ENCODE data around the gene KDM2A.
A peak's percentile ranks its signal among the peaks of the same experiment; 100 is the strongest.

Gene KDM2A

DNA sequence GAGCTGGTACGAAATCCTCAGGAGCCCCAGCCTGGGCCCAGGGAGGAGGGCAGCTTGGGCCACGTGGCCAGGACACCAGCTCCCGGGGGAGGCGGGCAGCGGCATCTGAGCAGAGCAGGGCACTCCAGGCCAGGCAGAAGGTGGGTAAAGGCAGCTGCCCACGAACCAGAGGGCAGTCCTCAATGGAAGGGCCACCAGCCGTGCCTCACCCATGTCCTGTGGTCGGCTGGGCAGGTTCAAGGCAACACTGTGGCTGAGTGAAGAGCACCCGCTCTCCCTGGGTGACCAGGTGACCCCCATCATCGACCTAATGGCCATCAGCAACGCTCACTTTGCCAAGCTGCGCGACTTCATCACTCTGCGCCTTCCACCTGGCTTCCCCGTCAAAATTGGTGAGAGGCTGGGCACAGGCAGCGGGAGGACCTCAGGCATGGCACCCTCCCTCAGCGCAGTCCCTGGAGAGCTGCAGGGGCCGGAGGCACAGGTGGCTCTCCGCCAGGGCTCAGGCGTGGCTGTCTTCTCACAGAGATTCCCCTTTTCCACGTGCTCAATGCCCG is 181.8 kb downstream of the KDM2A start:
- no peaks in the 10 kb centered on the region for H3K27me3 ChIP-seq (replicated peaks)
- H3K4me3 ChIP-seq (ENCODE audit: low read depth, low read length), result no peak overlapping the region
- in situ Hi-C loops (cut with HindIII; ENCODE audit: low pct_ligation_motif_present, low sequenced_read_pairs), result no loop called here
- peaks cover 48% of the 10 kb centered on the region for H3K36me3 ChIP-seq (replicated peaks)
- no peak for DNase-seq
- TF ChIP-seq, protein P1, sequence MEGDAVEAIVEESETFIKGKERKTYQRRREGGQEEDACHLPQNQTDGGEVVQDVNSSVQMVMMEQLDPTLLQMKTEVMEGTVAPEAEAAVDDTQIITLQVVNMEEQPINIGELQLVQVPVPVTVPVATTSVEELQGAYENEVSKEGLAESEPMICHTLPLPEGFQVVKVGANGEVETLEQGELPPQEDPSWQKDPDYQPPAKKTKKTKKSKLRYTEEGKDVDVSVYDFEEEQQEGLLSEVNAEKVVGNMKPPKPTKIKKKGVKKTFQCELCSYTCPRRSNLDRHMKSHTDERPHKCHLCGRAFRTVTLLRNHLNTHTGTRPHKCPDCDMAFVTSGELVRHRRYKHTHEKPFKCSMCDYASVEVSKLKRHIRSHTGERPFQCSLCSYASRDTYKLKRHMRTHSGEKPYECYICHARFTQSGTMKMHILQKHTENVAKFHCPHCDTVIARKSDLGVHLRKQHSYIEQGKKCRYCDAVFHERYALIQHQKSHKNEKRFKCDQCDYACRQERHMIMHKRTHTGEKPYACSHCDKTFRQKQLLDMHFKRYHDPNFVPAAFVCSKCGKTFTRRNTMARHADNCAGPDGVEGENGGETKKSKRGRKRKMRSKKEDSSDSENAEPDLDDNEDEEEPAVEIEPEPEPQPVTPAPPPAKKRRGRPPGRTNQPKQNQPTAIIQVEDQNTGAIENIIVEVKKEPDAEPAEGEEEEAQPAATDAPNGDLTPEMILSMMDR (IDR thresholded peaks at IDR 0.05; ENCODE audit: low read depth, low read length, missing control alignments), result no peak
- no peak overlapping the region for H3K27ac ChIP-seq

GRCh38 chr11:67301313-67301921 is 182.4 kb downstream of the KDM2A start:
- Histone ChIP-seq H3K27me3 (replicated peaks) (no peaks in the 10 kb centered on the region), H3K36me3 (replicated peaks) (peaks cover 43% of the 10 kb centered on the region), H3K4me3 (ENCODE audit: low read depth, low read length) (no peak overlapping the region), H3K27ac (no peak overlapping the region)
- TF ChIP-seq, protein P1 (IDR thresholded peaks at IDR 0.05; ENCODE audit: low read depth, low read length, missing control alignments), result no peak
- DNase-seq, result no peak
- in situ Hi-C loops (cut with HindIII; ENCODE audit: low pct_ligation_motif_present, low sequenced_read_pairs), result no loop called here

GRCh38 chr11:67301951-67302516 is 183.0 kb downstream of the KDM2A start:
- in situ Hi-C loops (cut with HindIII; ENCODE audit: low pct_ligation_motif_present, low sequenced_read_pairs), result no loop called here
- peak overlapping the region; percentile 32 for H3K27ac ChIP-seq
- peaks cover 36% of the 10 kb centered on the region for H3K36me3 ChIP-seq (replicated peaks)
- DNase-seq, result peak; percentile 61
- TF ChIP-seq, protein P1 (IDR thresholded peaks at IDR 0.05; ENCODE audit: low read depth, low read length, missing control alignments), result no peak
- no peak overlapping the region for H3K4me3 ChIP-seq (ENCODE audit: low read depth, low read length)
- no peaks in the 10 kb centered on the region for H3K27me3 ChIP-seq (replicated peaks)

DNA sequence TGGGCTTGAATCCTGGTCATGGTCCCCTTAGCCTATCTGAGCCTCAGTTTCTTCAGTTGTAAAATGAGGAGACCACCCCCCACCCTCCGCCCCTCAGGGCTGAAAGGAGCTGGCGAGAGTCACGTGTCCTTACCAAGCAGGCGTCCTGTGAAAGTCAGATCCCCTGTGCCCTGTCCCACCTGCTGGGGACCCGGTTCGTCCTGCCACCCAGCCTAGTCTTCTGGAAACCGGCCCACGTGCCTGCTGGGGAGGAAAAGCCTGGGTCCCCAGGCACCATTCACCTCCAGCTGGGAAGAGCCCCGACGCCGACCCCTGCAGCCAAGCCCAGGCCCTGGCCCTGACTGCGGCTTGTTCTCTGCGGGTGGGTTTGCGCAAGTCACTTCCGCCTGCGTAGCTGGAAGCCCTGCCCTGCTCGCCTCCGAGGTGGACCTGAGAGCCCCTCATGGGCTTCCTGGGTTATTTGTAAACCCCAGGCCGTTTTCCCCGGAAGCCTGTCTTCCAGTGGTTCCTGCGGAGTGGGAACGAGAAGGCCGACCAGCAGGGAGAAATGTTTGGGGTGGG is 183.6 kb downstream of the KDM2A start:
- Histone ChIP-seq H3K36me3 (replicated peaks) (peaks cover 34% of the 10 kb centered on the region), H3K27ac (peak overlapping the region; percentile 32), H3K4me3 (ENCODE audit: low read depth, low read length) (peak overlapping the region; percentile 72), H3K27me3 (replicated peaks) (no peaks in the 10 kb centered on the region)
- DNase-seq, result peak; percentile 17
- TF ChIP-seq, protein P1 (IDR thresholded peaks at IDR 0.05; ENCODE audit: low read depth, low read length, missing control alignments), result no peak
- in situ Hi-C loops (cut with HindIII; ENCODE audit: low pct_ligation_motif_present, low sequenced_read_pairs), result no loop called here

- DNase-seq, result no peak
- H3K4me3 ChIP-seq (ENCODE audit: low read depth, low read length), result peak within 1 kb of the TSS; percentile 72
- TF ChIP-seq, protein P1 (IDR thresholded peaks at IDR 0.05; ENCODE audit: low read depth, low read length, missing control alignments), result no peak
- in situ Hi-C loops (cut with HindIII; ENCODE audit: low pct_ligation_motif_present, low sequenced_read_pairs), result no loop called here
- peak within 1 kb of the TSS; percentile 32 for H3K27ac ChIP-seq
- peaks cover 32% of the 10 kb centered on the region for H3K36me3 ChIP-seq (replicated peaks)
- H3K27me3 ChIP-seq (replicated peaks), result no peaks in the 10 kb centered on the region
These were observed 184.2 kb downstream of the KDM2A start, which contains the start of gene SSH3 for GRCh38 chr11:67303132-67303834. TSS of gene SSH3 (plus strand) at chr11:67303530. CDS start at chr11:67303626, 96 bp downstream.
